Calu3 (cell line): ENCODE results near the gene KIAA0040. TPM values are rescaled to one million over a fixed set of nuclear protein-coding genes. Genes with fewer than 3 reads are reported as not detected.

Experiments
- BruUV-seq: library from RNA; stranded (reverse); fragments of 400-500 nt; replicated peaks from 2 replicates; lab custom pipeline; 2021; lab: Mats Ljungman, UMichigan
- CTCF ChIA-PET: fragments of 300-600 bp; sonication (Branson Sonifier 250); formaldehyde crosslinking; loops from one replicate; lab custom pipeline; 2022; ENCODE audit warnings: antibody characterized with exemption; lab: Charles Lee
- DNase-seq: peaks from one replicate; pipeline ENCODE4 v3.0.0; 2022
- H3K27ac Mint-ChIP-seq: one replicate; pipeline ENCODE4 v1.8.0; 2022; ENCODE audit warnings: mixed read lengths; ENCODE audit not compliant: unreplicated experiment
- H3K27me3 Mint-ChIP-seq: one replicate; pipeline ENCODE4 v1.8.0; 2022; ENCODE audit warnings: mixed read lengths; ENCODE audit not compliant: unreplicated experiment
- H3K36me3 Mint-ChIP-seq: one replicate; pipeline ENCODE4 v1.8.0; 2022; ENCODE audit warnings: mild to moderate bottlenecking, moderate library complexity, mixed read lengths; ENCODE audit not compliant: insufficient read depth, unreplicated experiment
- H3K4me1 Mint-ChIP-seq: one replicate; pipeline ENCODE4 v1.8.0; 2022; ENCODE audit warnings: mild to moderate bottlenecking, low read depth, mixed read lengths; ENCODE audit not compliant: unreplicated experiment
- H3K4me3 Mint-ChIP-seq: one replicate; pipeline ENCODE4 v1.8.0; 2022; ENCODE audit warnings: mild to moderate bottlenecking, low read depth, moderate library complexity, mixed read lengths; ENCODE audit not compliant: unreplicated experiment
- H3K9me3 Mint-ChIP-seq: one replicate; pipeline ENCODE4 v1.8.0; 2022; ENCODE audit warnings: low read depth, mixed read lengths; ENCODE audit not compliant: unreplicated experiment
- intact Hi-C: fragments of 100-400 bp; cut with micrococcal nuclease; formaldehyde crosslinking; loops from one replicate; pipeline ENCODE4 v1.10.0; 2022; ENCODE audit not compliant: unreplicated experiment
- total RNA-seq: library from RNA; stranded (reverse); gene quantifications from 2 replicates; pipeline ENCODE4 v1.2.3, GENCODE V29; 2022
- TF ChIP-seq, protein P1 (sequence below): fragments of 200-600 bp; IDR thresholded peaks from one replicate; pipeline ENCODE4 v1.8.0; 2022; ENCODE audit warnings: antibody characterized with exemption; ENCODE audit not compliant: unreplicated experiment

Gene KIAA0040
- total RNA-seq, 1 experiment from 2014 or later, result 33.4 TPM

DNA sequence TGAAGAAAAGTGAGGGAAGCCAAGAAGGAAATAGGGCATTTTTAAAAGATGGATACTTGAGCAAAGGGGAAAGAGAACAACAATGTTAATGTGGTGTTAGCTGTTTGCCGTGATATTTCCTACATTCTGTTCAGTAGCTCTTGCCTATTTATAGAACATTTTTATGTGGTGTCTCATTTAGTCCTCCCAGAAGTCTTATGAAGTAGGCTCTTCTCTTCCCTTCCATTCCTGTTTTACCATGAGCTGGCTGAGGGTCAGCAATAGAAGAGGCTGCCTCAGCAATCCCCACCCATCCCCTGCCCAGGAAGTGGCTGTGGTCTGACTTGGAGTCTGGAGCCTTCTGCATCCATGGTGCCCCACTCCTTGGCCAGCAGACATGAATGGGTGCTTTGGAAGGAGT lies 60.1 kb downstream of the KIAA0040 start:
- CTCF ChIA-PET, result no interaction called here
- H3K27ac Mint-ChIP-seq, result no peak overlapping the region

DNA sequence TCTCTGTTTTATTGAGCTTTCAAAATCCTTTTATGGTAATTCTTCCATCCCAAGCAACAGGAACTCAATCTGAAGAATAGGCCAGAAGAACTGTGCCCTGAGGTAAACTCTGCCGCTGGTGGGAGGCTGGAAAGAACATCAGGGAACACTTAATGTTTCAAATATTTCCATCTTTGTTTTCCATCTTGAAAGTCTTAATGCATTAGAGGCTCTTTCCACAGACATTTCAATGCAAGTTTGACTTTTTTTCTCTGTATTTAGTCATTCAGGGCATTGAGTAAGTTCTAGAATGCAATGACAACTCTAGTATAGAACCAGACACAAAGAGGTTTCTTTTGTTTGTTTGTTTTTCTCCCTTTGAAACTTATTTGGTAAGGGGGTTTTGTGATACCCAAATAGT lies 61.5 kb downstream of the KIAA0040 start:
- H3K4me3 Mint-ChIP-seq, result no peak overlapping the region
- peaks cover 71% of the 10 kb centered on the region for H3K27me3 Mint-ChIP-seq
- no TSS peak for BruUV-seq
- H3K27ac Mint-ChIP-seq, result no peak overlapping the region
- no peaks in the 10 kb centered on the region for H3K36me3 Mint-ChIP-seq
- no peaks in the 10 kb centered on the region for H3K4me1 Mint-ChIP-seq
- no peaks in the 10 kb centered on the region for H3K9me3 Mint-ChIP-seq
- DNase-seq, result no peak
- CTCF ChIA-PET, result no interaction called here
- intact Hi-C loops, result no loop called here
- TF ChIP-seq, protein P1, sequence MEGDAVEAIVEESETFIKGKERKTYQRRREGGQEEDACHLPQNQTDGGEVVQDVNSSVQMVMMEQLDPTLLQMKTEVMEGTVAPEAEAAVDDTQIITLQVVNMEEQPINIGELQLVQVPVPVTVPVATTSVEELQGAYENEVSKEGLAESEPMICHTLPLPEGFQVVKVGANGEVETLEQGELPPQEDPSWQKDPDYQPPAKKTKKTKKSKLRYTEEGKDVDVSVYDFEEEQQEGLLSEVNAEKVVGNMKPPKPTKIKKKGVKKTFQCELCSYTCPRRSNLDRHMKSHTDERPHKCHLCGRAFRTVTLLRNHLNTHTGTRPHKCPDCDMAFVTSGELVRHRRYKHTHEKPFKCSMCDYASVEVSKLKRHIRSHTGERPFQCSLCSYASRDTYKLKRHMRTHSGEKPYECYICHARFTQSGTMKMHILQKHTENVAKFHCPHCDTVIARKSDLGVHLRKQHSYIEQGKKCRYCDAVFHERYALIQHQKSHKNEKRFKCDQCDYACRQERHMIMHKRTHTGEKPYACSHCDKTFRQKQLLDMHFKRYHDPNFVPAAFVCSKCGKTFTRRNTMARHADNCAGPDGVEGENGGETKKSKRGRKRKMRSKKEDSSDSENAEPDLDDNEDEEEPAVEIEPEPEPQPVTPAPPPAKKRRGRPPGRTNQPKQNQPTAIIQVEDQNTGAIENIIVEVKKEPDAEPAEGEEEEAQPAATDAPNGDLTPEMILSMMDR, result no peak

More for the DNA sequence above, 60.1 kb downstream of the KIAA0040 start:
- BruUV-seq, result no TSS peak
- no peak overlapping the region for H3K4me3 Mint-ChIP-seq
- no peak for DNase-seq
- H3K9me3 Mint-ChIP-seq, result no peaks in the 10 kb centered on the region
- intact Hi-C loops, result no loop called here
- H3K27me3 Mint-ChIP-seq, result peaks cover 73% of the 10 kb centered on the region
- H3K4me1 Mint-ChIP-seq, result no peaks in the 10 kb centered on the region
- H3K36me3 Mint-ChIP-seq, result no peaks in the 10 kb centered on the region
- TF ChIP-seq, protein P1, result no peak

DNA sequence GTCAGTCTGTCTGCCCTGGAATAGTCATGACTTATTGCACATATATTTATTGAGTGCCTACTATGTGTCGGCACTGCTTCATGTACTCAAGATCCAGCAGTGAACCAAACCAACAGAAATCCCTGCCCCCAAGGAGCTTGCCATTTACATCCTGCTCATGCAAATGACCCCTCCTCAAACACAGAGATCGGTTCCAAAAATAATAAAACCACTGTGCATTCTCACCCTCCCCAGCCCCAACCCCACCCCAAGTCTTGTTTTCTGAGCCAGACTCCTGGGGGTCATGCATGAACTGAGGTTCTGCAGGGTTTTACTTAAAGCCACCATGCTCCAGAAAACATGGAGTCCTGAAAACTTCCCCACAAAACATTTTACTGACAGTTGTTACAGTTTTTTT lies 61.9 kb downstream of the KIAA0040 start:
- BruUV-seq, result no TSS peak
- H3K4me1 Mint-ChIP-seq, result no peaks in the 10 kb centered on the region
- intact Hi-C loops, result no loop called here
- H3K9me3 Mint-ChIP-seq, result no peaks in the 10 kb centered on the region
- H3K27ac Mint-ChIP-seq, result no peak overlapping the region
- no peak for DNase-seq
- TF ChIP-seq, protein P1, result no peak
- CTCF ChIA-PET, result no interaction called here
- H3K27me3 Mint-ChIP-seq, result peaks cover 66% of the 10 kb centered on the region
- H3K36me3 Mint-ChIP-seq, result no peaks in the 10 kb centered on the region
- H3K4me3 Mint-ChIP-seq, result no peak overlapping the region

GRCh38 chr1:175129997-175130648 lies 62.5 kb downstream of the KIAA0040 start:
- intact Hi-C loops, result no loop called here
- H3K27ac Mint-ChIP-seq, result no peak overlapping the region
- no peaks in the 10 kb centered on the region for H3K9me3 Mint-ChIP-seq
- H3K4me1 Mint-ChIP-seq, result no peaks in the 10 kb centered on the region
- TF ChIP-seq, protein P1, result no peak
- peaks cover 61% of the 10 kb centered on the region for H3K27me3 Mint-ChIP-seq
- no peak overlapping the region for H3K4me3 Mint-ChIP-seq
- H3K36me3 Mint-ChIP-seq, result no peaks in the 10 kb centered on the region
- CTCF ChIA-PET, result no interaction called here
- no peak for DNase-seq
- BruUV-seq, result no TSS peak
